SKM-1 treated with dmso at 0.1 percent for 144 hours (cell line): ENCODE results near the gene NUMA1.
A peak's percentile ranks its signal among the peaks of the same experiment; 100 is the strongest.

Experiments used
- DNase-seq: peaks from one replicate; lab custom pipeline; 2025; ENCODE audit not compliant: unreplicated experiment; lab: John Stamatoyannopoulos, UW

NUMA1 gene

GRCh38 chr11:72080326-72081183 is at the start of gene NUMA1, which contains the start of gene LRRC51:
Gene NUMA1, minus strand, starts transcription at chr11:72080542. Its CDS starts 44,599 bp downstream, at chr11:72035943.
Gene LRRC51, plus strand, starts transcription at chr11:72080850. Its CDS starts 8,234 bp downstream, at chr11:72089084.
- peak; percentile 100 for DNase-seq

GRCh38 chr11:72129381-72129780 is 49.0 kb upstream of the NUMA1 start:
- no peak for DNase-seq

GRCh38 chr11:72127923-72128322 is 47.6 kb upstream of the NUMA1 start:
- no peak for DNase-seq

- no peak for DNase-seq
These were observed 45.6 kb upstream of the NUMA1 start for GRCh38 chr11:72125956-72126355.

- DNase-seq = no peak
These were observed 43.7 kb upstream of the NUMA1 start for GRCh38 chr11:72124046-72124445.

- DNase-seq = no peak
These were observed 42.8 kb upstream of the NUMA1 start for GRCh38 chr11:72123117-72123653.

GRCh38 chr11:72122607-72123006 is 42.3 kb upstream of the NUMA1 start:
- no peak for DNase-seq

GRCh38 chr11:72120930-72121329 is 40.6 kb upstream of the NUMA1 start:
- DNase-seq = no peak

GRCh38 chr11:72119198-72119597 is 38.9 kb upstream of the NUMA1 start:
- DNase-seq = peak; percentile 59

GRCh38 chr11:72116019-72116755 is 35.8 kb upstream of the NUMA1 start:
- no peak for DNase-seq

GRCh38 chr11:72114570-72114969 is 34.2 kb upstream of the NUMA1 start:
- DNase-seq = no peak

- no peak for DNase-seq
These were observed 32.9 kb upstream of the NUMA1 start for GRCh38 chr11:72112978-72113808.

GRCh38 chr11:72112143-72112977 is 32.0 kb upstream of the NUMA1 start, which contains the start of gene ANAPC15:
Gene ANAPC15, minus strand, starts transcription at chr11:72112695. Its CDS starts 1,419 bp downstream, at chr11:72111276.
- DNase-seq = peak; percentile 99

- no peak for DNase-seq
These were observed 31.2 kb upstream of the NUMA1 start for GRCh38 chr11:72111300-72112142.

- no peak for DNase-seq
These were observed 25.5 kb upstream of the NUMA1 start, which contains the start of gene TOMT for GRCh38 chr11:72105888-72106287. Gene TOMT, plus strand, starts transcription at chr11:72105924. Its CDS starts 28 bp downstream, at chr11:72105952.

- DNase-seq = no peak
These were observed 23.4 kb upstream of the NUMA1 start for GRCh38 chr11:72103754-72104167.

GRCh38 chr11:72102946-72103753 is 22.8 kb upstream of the NUMA1 start, which contains the start of gene LAMTOR1:
Gene LAMTOR1, minus strand, starts transcription at chr11:72103297. Its CDS starts 73 bp downstream, at chr11:72103224.
- peak; percentile 93 for DNase-seq

GRCh38 chr11:72102631-72102945 is 22.2 kb upstream of the NUMA1 start:
- DNase-seq = no peak
